IPS-15b (cell line): ENCODE data around the gene MAPK8IP3.

Experiments used
- H3K27me3 ChIP-seq: one replicate; pipeline ENCODE4 v1.6.1; 2013; ENCODE audit warnings: low read length; ENCODE audit not compliant: control insufficient read depth, insufficient read depth
- H3K36me3 ChIP-seq: one replicate; pipeline ENCODE4 v1.6.1; 2013; ENCODE audit warnings: low read length; ENCODE audit not compliant: control insufficient read depth, insufficient read depth
- H3K4me1 ChIP-seq: one replicate; pipeline ENCODE4 v1.6.1; 2013; ENCODE audit warnings: mild to moderate bottlenecking, low read length; ENCODE audit not compliant: control insufficient read depth, insufficient read depth
- H3K4me3 ChIP-seq: one replicate; pipeline ENCODE4 v1.5.1; 2013; ENCODE audit warnings: low read depth, low read length
- H3K9ac ChIP-seq: one replicate; pipeline ENCODE4 v1.6.1; 2013; ENCODE audit warnings: low read depth, mild to moderate bottlenecking, low read length
- H3K9me3 ChIP-seq: one replicate; pipeline ENCODE4 v1.6.1; 2013; ENCODE audit warnings: mild to moderate bottlenecking, low read length; ENCODE audit not compliant: control insufficient read depth, insufficient read depth

MAPK8IP3 gene

DNA sequence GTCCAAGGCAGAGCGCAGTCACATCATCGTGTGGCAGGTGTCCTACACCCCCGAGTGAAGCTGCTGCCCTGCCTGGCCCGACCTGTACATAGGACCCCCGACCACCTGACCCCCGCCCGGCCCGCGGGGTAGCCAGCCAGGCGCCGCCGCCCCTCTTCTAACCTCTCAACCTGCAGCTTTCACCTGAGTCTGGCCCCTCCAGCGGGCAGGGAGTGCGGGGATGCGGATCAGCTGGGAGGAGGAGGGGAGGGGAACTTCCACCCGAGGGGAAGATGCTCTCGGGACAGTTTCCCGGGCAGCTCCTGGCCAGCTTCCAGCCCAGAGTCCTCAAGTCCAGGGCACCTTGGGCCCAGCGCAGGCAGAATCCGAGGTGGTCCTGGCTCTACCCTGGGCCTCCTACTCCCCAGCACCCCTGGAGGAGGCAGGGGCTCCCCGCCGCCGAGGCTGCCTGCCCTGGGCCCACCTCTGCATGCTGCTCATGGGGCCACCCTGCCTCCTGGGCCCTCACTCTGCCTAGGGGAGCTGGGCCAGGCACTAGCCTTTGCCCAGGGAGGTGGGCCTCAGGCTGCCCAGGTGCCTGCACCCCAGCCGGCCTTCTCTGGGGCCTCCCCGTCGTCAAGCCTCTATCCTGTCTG lies 62.9 kb downstream of the MAPK8IP3 start:
- Histone ChIP-seq H3K4me1 (peaks cover 2% of the 10 kb centered on the region), H3K9me3 (no peaks in the 10 kb centered on the region), H3K4me3 (no peak overlapping the region), H3K27me3 (no peaks in the 10 kb centered on the region), H3K9ac (no peak overlapping the region), H3K36me3 (peaks cover 40% of the 10 kb centered on the region)

DNA sequence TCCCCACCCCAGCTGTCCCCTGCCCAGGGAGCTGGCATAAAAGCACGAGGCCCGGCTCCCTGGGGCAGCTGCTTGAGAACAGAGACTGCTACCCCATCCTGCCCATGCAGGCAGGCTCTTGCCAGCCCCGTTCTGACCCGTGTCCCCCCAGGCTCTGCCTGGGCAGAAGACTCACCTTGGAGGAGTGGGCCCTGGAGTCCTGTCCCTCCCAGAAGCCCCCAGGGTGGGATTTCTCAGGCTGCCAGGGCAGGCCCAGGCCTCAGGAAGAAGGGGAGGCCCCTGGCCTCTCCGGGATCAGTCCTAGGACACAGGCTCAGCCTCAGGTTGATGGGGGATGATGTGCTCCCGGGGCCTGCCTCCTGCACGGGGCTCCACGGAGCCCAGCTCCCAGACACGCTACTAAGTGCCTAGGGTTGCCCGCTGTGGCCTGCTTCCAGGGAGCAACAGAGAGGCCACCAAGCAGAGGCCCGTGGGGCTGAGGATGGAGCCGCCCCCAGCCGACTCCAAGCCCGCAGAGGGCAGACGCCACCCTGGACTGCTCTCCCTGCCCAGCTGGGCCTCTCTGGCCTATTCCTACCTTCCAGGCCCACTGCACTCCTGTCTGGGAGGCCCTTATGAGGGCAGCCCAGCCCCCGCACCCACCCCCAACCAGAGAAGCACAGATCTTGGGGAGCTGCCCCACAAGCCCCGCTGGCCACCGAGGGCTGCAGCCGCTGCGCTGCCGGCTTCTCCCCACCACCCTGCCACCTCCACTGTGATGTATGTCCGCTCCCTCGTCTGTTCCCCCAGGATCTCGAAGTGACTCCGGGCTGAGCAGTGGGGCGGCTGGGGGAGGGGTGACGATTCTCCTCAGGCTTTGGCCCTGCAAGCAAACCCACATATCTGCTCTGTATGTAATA lies 63.7 kb downstream of the MAPK8IP3 start:
- Histone ChIP-seq H3K4me1 (peaks cover 2% of the 10 kb centered on the region), H3K27me3 (no peaks in the 10 kb centered on the region), H3K4me3 (no peak overlapping the region), H3K9me3 (no peaks in the 10 kb centered on the region), H3K36me3 (peaks cover 34% of the 10 kb centered on the region), H3K9ac (no peak overlapping the region)

DNA sequence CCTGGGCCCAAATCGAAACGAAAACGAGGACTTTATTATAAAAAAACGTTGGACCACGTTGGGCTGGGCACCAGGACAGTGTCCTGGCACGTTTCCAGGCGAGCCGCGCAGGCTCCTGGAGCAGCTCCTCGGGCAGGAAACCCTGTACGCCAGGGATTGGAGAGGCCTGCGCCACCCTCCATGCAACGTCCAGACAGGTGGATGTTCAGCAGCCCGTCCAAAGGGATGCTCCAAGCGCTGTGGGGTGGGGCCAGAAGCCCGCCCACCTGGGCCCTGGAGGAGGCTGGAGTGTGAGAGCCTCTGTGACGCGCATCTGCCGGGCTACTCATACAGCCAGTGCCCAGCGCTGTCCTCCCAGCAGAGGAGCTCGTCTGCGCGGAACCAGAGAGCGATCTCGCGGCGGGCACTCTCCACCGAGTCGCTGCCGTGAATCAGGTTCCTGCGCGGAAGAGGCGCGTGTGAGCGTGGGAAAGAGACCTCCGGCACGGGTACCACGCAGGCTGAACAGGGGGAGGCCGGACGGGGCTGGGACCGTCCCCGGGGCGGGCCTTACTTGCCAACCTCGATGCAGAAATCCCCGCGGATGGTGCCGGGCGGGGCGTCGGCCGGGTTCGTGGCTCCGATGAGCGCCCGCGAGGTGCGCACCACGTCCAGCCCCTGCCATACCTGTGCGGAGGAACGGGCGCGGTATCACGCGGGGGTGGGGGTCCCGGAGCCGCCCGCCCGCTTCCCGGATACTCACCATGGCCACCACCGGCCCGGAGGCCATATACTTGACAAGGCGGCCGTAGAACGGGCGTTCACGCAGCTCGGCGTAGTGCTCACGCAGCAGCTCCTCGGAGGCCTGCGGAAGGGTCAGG lies 64.6 kb downstream of the MAPK8IP3 start:
- peak overlapping the region; percentile 79 for H3K9ac ChIP-seq
- peaks cover 38% of the 10 kb centered on the region for H3K36me3 ChIP-seq
- H3K27me3 ChIP-seq = no peaks in the 10 kb centered on the region
- H3K9me3 ChIP-seq = no peaks in the 10 kb centered on the region
- H3K4me1 ChIP-seq = peaks cover 2% of the 10 kb centered on the region
- H3K4me3 ChIP-seq = peak overlapping the region; percentile 85

DNA sequence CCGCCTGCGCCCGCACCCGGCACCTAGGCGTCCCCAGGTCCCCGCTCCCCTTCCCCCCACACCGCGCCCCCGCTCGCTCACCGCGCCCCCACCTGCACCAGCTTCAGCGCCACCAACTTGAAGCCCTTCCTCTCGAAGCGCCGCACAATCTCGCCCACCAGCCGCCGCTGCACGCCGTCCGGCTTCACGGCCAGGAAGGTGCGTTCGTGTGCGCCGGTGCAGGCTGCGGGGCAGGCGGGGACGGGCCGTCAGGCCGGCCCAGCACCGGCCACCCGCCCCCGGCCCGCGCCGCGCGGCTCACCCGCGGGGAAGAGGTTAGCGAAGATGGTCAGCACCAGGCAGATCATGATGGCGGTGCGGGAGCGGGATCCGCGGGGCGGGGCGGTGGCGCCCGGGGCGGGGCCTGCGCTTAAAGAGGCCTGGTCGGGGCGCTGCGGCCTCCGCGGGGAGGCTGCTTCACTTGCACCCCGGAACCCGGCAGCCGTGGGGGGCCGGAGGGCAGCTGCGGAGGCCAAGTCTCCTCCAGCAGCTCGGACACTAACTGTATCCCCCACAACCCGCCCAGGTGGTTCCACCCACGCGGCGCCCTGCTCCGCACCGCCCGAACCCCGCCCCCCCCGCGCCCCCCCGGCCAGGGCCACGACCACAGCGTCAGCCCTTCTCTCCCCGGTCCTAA lies 65.3 kb downstream of the MAPK8IP3 start, which contains the start of gene NME3:
TSS of gene NME3 (minus strand) at position 356 of the 676 bp plus-strand sequence. CDS start at position 347, 9 bp downstream.
- peaks cover 38% of the 10 kb centered on the region for H3K36me3 ChIP-seq

DNA sequence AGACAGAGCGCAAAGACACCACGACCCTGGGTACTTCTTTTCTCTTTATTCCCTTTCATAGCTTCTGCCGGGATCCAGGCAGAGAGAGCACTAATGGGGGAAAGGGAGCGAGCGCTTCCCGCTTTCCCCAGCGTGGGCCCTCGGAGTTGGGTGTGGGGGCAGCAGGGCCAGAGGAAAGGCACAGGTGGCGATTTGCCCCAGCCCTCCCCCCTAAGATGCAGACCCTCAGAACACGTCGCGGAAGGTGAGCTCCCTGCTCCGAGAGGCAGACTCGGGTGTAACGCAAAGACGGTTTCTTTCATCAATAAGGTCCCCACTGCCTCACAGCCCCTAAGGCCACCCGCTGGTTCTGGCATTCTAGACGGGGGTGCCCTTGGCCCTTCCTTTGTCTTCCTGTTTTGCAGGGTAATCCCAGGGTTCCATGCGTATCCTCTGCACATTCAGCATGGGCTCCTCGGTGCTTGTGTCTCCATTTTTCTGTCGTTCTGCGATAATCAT lies 65.9 kb downstream of the MAPK8IP3 start:
- H3K36me3 ChIP-seq = peaks cover 40% of the 10 kb centered on the region
- peak overlapping the region; percentile 88 for H3K9ac ChIP-seq
- H3K27me3 ChIP-seq = no peaks in the 10 kb centered on the region
- peaks cover 2% of the 10 kb centered on the region for H3K4me1 ChIP-seq
- peak overlapping the region; percentile 85 for H3K4me3 ChIP-seq
- H3K9me3 ChIP-seq = no peaks in the 10 kb centered on the region

More for the DNA sequence above, 65.3 kb downstream of the MAPK8IP3 start, which contains the start of gene NME3:
- Histone ChIP-seq H3K27me3 (no peaks in the 10 kb centered on the region), H3K4me1 (peaks cover 2% of the 10 kb centered on the region), H3K4me3 (peak within 1 kb of the TSS; percentile 85), H3K9ac (peak within 1 kb of the TSS; percentile 88), H3K9me3 (no peaks in the 10 kb centered on the region)

DNA sequence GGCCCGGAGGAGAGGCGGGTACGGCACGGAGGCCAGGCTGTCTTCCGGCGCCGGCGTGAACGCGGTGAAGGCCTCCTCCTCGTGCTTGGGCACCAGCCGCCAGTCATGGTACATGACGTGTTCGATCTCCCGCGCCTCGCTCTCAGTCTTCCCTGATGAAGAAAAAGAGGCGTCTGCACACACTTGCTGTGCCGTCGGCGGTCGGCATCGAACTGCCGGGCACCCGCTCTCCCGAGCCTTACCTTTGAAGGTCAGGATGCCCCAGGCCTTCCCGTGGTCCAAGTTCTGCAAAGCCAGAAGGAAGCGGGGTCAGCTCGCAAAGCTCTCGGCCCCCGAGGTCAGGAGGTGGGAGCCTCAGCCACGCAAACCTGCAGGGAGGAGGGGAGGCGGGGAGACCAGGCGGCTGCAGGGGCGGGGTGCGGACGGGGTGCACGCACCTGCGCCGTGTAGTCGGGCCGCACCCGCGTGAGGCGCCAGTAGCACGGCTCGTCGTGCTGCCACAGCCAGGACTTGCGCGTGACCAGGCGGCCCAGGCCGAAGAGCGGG lies 66.4 kb downstream of the MAPK8IP3 start, which contains the start of gene EME2:
TSS of gene EME2 (plus strand) at position 449 of the 546 bp plus-strand sequence. CDS start 418 bp downstream, outside the sequence.
- H3K9ac ChIP-seq = peak within 1 kb of the TSS; percentile 88
- peaks cover 39% of the 10 kb centered on the region for H3K36me3 ChIP-seq
- H3K27me3 ChIP-seq = no peaks in the 10 kb centered on the region
- no peaks in the 10 kb centered on the region for H3K9me3 ChIP-seq
- peaks cover 2% of the 10 kb centered on the region for H3K4me1 ChIP-seq
- peak within 1 kb of the TSS; percentile 85 for H3K4me3 ChIP-seq

DNA sequence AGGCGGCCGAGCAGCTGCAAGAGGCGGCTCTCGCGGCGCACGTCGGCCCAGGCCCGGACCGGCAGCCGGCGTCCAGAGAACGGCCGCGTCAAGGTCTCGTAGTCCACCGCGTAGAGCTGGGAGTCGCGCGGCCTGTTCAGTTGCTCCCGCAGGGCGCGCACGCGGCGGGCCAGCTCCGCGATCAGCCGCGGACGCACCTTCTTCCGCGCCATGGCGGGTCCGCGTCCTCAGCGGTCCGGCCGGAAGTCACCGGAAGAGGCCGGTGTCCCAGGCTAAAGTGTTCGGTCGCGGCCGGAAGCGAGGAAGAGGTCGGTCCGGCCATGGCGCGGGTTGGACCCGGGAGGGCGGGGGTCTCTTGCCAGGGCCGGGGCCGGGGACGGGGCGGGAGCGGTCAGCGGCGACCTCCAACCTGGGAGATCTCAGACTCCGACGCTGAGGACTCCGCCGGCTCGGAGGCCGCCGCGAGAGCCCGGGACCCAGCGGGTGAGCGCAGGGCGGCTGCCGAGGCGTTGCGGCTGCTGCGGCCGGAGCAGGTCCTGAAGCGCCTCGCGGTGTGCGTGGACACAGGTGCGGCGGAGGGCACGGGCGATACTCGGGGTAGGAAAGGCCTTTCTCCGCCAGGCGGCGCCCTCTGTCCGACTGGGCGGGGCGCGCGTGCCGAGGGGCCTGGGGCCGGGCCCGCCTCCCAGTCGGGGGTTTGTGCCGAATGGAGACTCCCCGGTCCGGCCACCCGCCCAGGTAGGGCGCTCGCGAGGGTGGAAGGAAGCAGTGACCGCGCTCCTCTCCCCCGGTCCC lies 67.1 kb downstream of the MAPK8IP3 start, which contains the start of gene MRPS34:
TSS of gene MRPS34 (minus strand) at position 227 of the 795 bp plus-strand sequence. CDS start at position 212, 15 bp downstream.
- peaks cover 36% of the 10 kb centered on the region for H3K36me3 ChIP-seq
- H3K4me1 ChIP-seq = peaks cover 2% of the 10 kb centered on the region
- peak within 1 kb of the TSS; percentile 85 for H3K4me3 ChIP-seq
- peak within 1 kb of the TSS; percentile 88 for H3K9ac ChIP-seq
- H3K27me3 ChIP-seq = no peaks in the 10 kb centered on the region
- H3K9me3 ChIP-seq = no peaks in the 10 kb centered on the region

DNA sequence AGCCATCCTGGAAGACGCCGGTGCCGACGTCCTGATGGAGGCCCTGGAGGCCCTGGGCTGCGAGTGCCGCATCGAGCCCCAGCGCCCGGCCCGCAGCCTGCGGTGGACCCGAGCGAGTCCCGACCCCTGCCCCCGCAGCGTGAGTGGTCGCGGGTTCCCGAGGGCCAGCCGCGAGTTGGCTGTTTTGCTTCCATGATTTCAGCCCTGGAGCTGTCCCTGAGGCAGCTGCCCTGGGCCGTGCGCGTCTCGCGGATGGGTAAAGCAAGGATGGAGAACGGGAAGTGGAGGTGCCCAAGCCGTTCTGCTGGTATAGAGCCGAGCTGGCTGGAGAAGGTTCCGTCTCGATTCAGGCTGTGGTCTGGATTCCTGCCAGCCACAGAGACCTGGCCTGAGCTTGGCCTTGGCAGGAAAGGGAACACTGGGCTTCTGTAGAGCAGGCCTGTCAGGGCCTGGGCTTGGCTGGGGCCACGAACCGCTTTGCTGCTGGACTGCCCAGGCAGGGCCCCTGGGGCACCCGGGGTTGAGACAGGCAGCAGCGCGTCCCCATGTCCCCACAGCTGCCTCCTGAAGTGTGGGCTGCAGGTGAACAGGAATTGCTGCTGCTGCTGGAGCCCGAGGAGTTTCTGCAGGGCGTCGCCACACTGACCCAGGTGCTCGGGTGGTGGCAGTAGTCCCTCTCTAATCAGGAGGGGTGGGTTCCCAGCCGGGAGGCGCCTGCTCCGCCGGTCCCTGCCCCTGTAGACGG lies 67.9 kb downstream of the MAPK8IP3 start:
- Histone ChIP-seq H3K4me1 (peaks cover 2% of the 10 kb centered on the region), H3K9me3 (no peaks in the 10 kb centered on the region), H3K9ac (peak overlapping the region; percentile 85), H3K36me3 (peaks cover 31% of the 10 kb centered on the region), H3K4me3 (peak overlapping the region; percentile 85), H3K27me3 (no peaks in the 10 kb centered on the region)

DNA sequence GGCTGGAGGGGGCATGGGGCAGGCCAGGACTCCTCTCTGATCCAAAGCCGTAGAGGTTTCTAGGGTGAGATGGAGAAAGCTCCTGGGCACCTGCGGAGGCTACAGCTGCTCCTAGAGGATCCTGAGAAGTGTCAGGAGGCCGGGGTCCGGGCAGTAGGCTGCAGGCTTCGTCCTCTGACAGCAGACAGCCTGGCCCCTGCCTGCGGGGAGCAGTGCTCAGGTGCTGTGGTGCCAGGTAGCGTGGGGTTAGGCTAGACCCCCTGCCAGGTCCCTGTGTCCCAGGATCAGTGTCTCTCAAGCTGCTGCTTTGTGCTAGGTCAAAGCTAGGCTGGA lies 68.4 kb downstream of the MAPK8IP3 start:
- H3K27me3 ChIP-seq = no peaks in the 10 kb centered on the region
- H3K4me1 ChIP-seq = peaks cover 2% of the 10 kb centered on the region
- peak overlapping the region; percentile 12 for H3K9ac ChIP-seq
- no peaks in the 10 kb centered on the region for H3K9me3 ChIP-seq
- H3K36me3 ChIP-seq = peaks cover 33% of the 10 kb centered on the region
- H3K4me3 ChIP-seq = no peak overlapping the region
